ENCODE measurements around the gene SLC27A1.

SLC27A1 gene

DNA sequence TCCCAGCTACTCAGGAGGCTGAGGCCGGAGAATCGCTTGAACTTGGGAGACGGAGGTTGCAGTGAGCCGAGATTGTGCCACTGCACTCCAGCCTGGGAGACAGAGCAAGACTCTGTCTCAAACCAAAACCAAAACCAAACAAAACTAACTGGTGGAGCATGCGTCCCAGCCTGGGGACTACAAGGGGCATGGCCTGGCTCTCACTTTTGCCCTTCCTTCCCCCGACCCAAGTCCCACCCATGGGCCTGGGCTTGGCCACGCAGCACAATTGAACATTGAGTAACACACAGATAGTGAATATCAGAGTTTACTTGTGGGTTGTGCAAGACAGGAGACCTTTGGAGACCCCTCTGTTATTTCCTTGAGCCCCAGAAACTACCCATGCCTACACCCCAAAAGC is 35.1 kb upstream of the SLC27A1 start:
- no peak for DNase-seq (ENCODE audit: extremely low read depth, low read depth)
- TF ChIP-seq, protein P1, sequence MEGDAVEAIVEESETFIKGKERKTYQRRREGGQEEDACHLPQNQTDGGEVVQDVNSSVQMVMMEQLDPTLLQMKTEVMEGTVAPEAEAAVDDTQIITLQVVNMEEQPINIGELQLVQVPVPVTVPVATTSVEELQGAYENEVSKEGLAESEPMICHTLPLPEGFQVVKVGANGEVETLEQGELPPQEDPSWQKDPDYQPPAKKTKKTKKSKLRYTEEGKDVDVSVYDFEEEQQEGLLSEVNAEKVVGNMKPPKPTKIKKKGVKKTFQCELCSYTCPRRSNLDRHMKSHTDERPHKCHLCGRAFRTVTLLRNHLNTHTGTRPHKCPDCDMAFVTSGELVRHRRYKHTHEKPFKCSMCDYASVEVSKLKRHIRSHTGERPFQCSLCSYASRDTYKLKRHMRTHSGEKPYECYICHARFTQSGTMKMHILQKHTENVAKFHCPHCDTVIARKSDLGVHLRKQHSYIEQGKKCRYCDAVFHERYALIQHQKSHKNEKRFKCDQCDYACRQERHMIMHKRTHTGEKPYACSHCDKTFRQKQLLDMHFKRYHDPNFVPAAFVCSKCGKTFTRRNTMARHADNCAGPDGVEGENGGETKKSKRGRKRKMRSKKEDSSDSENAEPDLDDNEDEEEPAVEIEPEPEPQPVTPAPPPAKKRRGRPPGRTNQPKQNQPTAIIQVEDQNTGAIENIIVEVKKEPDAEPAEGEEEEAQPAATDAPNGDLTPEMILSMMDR (IDR thresholded peaks at IDR 0.05; ENCODE audit: low read depth, low read length) = no peak

DNA sequence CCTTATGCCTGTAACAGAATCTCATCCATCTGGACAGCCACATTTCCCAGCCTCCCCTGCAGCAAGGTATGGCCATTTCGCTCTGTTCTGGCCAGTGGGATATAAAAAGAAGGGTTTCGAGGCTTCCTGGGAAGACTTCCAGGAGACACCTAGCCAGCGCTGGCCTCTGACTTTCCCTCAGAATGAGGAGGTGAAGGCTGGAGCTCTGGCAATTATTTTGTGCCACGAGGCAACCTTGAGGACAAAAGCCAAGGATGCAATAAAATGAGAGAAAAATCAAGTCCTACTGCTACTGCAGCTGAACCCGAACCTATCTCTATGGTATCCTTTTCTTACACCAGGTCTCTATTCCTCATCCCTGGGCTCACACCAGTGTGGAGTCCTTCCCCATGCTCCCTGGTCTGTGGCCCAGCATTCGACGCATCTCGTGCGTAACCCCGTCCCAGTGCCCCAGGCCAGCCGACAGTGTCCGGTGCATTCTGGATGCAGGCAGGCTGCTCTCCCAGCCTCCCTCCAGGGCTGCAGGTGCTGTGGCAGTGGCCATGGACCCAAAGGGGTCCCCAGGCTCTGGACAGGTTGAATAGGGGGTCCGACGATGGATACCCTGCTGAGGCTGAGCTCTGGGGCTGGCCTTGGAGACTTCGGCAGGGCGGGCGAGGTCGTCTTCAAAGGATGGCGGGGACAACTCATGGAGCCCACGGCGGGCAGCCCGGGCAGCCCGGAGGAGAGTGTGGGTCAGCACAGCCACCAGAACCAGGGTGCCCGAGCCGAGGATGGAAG is 34.0 kb upstream of the SLC27A1 start:
- TF ChIP-seq, protein P1 (IDR thresholded peaks at IDR 0.05; ENCODE audit: low read depth, low read length) = no peak
- no peak for DNase-seq (ENCODE audit: extremely low read depth, low read depth)

DNA sequence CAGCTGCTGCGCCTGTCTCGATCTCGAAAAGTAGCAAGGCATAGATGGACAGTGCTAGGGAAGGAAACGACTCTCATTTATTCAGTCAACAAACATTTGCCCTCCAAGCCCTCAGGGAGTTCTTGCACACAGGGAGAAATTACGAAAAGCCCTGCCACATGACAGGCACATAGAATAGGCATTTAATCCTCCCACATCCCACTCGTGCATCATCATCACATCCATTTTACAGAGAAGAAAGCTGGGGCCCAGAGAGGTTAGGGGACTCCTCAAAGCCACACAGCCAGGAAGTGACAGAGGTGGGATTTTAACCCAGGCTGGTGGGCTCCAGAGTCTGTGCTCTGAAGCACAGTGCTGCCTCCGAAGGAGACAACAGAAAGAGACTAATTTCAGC is 33.5 kb upstream of the SLC27A1 start:
- TF ChIP-seq, protein P1 (IDR thresholded peaks at IDR 0.05; ENCODE audit: low read depth, low read length) = no peak

DNA sequence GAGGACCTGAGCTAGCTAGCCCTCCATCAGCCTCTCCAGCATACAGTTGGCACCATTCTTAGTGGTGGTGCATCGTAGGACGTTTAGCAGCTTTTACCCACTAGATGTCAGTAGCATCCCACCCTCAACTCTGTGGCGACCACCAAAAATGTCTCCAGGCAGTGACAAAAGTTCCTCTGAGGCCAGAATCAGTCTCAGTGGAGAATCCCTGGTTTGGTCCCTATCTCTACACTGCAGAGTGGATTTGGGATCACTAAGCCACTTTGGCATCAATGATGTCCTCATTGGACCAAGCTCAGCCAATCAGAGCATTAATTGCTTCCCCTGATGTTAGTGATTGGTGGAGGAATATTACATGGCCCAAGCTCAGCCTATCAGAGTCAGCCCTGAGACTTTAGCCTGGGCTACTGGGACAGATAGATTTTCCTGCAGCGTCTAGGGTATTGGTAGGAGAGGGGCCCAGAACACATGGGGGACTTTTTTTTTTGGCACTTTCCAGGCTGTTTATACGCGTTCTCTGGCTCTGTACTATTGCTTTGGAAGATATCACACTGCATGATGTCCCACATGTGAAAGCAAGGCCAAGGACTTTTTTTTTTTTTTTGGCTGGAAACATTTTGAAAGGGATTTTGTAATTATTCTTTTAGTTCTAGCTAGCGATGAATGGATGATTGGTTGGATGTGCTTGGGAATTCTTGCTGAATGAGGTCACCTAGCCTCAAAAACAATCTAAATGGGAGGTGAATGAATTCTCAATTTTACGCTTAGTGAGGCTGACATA is 28.9 kb upstream of the SLC27A1 start:
- TF ChIP-seq, protein P1 (IDR thresholded peaks at IDR 0.05; ENCODE audit: low read depth, low read length) = peak; percentile 31
- DNase-seq (ENCODE audit: extremely low read depth, low read depth) = no peak

More for the DNA sequence above, 33.5 kb upstream of the SLC27A1 start:
- DNase-seq (ENCODE audit: extremely low read depth, low read depth) = no peak

GRCh38 chr19:17445526-17446165 is 24.7 kb upstream of the SLC27A1 start:
- DNase-seq (ENCODE audit: extremely low read depth, low read depth) = no peak
- TF ChIP-seq, protein P1 (IDR thresholded peaks at IDR 0.05; ENCODE audit: low read depth, low read length) = no peak

DNA sequence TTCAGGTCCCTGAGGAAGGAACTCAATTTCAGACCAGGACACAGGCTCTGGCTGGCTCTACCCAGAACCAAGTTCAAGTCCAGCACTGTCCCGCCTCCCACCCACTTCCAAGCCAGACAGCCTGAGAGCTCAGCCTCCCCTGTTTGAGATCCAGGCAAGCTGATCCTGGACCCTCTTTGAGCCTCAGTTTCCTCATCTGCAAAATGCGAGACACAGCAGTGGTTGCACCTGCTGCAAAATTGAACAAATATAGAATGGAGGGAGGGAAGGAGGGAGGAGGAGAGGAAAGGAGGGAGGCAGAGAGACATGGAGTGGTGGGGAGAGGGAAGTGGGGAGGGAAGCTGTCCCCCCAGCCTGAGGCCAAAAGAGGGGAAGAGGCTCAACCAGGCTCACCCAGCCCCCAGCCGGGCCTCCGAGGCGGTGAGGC is 22.6 kb upstream of the SLC27A1 start:
- no peak for DNase-seq (ENCODE audit: extremely low read depth, low read depth)
- TF ChIP-seq, protein P1 (IDR thresholded peaks at IDR 0.05; ENCODE audit: low read depth, low read length) = no peak

All from AG09319 (cell line).